Measurements from ENCODE around the gene SFMBT1. TPM values are rescaled to one million over a fixed set of nuclear protein-coding genes. Genes with fewer than 3 reads are reported as not detected.

The SFMBT1 gene
- total RNA-seq, 6 experiments from 2014 or later, result 9.2 to 14.0 (median 10.7) TPM

DNA sequence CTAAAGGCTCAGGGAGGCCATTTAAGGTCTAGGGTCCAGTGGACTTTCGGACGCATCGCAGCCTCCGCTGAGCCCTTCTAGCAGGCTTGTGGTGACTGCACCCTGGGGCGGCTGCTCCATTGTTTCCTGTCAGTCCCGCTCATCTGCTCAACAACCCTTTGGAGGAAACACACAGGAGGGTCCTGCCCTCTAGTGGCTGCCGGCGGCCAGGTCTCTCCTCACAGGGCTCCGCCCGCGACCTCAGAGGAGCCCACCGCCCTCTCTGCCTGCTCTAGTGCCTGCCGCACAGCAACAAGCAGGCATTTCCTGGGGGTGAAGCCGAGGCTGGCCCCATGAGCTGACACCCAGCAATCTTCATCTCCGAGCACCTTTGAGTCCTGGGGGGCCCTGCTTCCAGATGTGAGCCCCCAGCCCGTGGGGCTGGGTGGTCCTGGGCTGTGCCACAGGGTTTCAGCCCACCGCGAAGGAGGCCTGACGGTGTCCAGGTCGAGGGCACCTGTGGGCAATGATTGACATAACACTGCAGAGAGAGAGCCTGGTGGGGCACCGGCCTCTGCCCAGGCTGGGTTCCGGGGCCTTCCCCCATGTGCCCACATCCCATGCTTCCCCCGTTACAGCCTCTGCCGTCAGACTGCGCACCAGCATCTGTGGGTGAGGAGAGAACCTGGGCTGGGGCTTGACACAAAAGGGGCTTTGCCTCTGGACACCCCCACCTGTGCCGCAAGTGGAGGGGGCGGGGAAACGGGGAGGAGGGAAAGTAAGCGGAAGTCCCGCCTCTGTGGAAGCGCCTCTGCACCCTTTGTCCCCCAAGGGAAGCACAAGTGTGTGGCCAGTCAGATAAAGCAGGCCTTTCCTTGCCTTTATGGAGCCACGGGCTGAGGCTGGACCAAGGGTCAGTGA lies 27.0 kb upstream of the SFMBT1 start:
- H3K4me3 ChIP-seq, result peak overlapping the region; percentile 57 to 89 (median 82)
- peak overlapping the region in 2 of 3 donors; percentile 44 to 55 for H3K27ac ChIP-seq
- ATAC-seq, result peak; percentile 92 to 93 (median 92)
- intact Hi-C loops (cut with DNase I), result loop anchor here (10.0 kb wide), 2 partner anchors 208 to 218 kb away; no protein-coding TSS in a partner anchor
- H3K9me3 ChIP-seq, result no peaks in the 10 kb centered on the region
- peak; percentile 86 to 88 (median 87) for DNase-seq
- no peaks in the 10 kb centered on the region for H3K27me3 ChIP-seq
- H3K36me3 ChIP-seq, result no peaks in the 10 kb centered on the region
- peaks cover 0 to 11% (median 0%) of the 10 kb centered on the region in 4 donors for H3K4me1 ChIP-seq
- WGBS (ENCODE audit: insufficient coverage, low coverage, low lambda C conversion rate, missing lambda C conversion rate), result 0% methylated on average over 4 of the region's 32 CpGs
- TF ChIP-seq, protein P1, sequence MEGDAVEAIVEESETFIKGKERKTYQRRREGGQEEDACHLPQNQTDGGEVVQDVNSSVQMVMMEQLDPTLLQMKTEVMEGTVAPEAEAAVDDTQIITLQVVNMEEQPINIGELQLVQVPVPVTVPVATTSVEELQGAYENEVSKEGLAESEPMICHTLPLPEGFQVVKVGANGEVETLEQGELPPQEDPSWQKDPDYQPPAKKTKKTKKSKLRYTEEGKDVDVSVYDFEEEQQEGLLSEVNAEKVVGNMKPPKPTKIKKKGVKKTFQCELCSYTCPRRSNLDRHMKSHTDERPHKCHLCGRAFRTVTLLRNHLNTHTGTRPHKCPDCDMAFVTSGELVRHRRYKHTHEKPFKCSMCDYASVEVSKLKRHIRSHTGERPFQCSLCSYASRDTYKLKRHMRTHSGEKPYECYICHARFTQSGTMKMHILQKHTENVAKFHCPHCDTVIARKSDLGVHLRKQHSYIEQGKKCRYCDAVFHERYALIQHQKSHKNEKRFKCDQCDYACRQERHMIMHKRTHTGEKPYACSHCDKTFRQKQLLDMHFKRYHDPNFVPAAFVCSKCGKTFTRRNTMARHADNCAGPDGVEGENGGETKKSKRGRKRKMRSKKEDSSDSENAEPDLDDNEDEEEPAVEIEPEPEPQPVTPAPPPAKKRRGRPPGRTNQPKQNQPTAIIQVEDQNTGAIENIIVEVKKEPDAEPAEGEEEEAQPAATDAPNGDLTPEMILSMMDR (IDR thresholded peaks at IDR 0.05), result peak; percentile 92 to 97 (median 94)
- TF ChIP-seq POLR2A (IDR thresholded peaks at IDR 0.05), result peak; percentile 22

DNA sequence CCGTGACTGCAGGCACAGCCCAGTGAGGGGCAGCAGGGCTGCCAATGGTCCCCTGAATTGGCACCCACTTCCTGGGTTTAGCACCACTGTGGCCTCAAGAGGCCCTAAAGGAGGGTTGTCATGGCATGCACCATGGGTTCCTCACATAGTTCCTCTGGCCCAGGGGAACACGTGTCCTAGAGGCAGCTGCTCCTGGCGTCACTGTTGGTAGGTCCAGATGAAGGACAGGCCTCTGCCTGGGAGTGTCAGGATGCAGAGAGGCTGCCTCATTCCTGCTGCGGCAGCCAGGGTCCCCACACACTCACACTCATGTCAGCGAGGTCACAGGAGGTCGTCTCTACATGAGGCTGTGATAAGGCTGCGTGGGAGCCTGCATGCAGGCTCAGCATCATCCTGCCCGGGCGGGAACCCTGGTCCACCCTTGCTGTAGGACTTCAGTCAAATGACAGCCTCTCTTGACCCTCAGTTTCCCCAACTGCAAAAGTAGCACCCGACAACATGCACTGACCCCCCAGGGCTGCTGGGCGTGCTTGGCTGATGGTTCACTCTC lies 26.1 kb upstream of the SFMBT1 start:
- intact Hi-C loops (cut with DNase I), result loop anchor here (10.0 kb wide), 2 partner anchors 207 to 217 kb away; no protein-coding TSS in a partner anchor
- H3K9me3 ChIP-seq, result no peaks in the 10 kb centered on the region
- ATAC-seq (no peak), DNase-seq (peak in 2 of 3 donors; percentile 37)
- no peaks in the 10 kb centered on the region for H3K27me3 ChIP-seq
- 47% methylated on average over 2 of the region's 11 CpGs for WGBS (ENCODE audit: insufficient coverage, low coverage, low lambda C conversion rate, missing lambda C conversion rate)
- TF ChIP-seq, protein P1 (IDR thresholded peaks at IDR 0.05), result no peak
- TF ChIP-seq POLR2A (IDR thresholded peaks at IDR 0.05), result no peak
- peak overlapping the region in 1 of 3 donors; percentile 89 for H3K4me3 ChIP-seq
- no peaks in the 10 kb centered on the region for H3K36me3 ChIP-seq
- H3K27ac ChIP-seq, result no peak overlapping the region
- peaks cover 0 to 11% (median 0%) of the 10 kb centered on the region in 4 donors for H3K4me1 ChIP-seq

- TF ChIP-seq POLR2A (IDR thresholded peaks at IDR 0.05), result no peak
- TF ChIP-seq, protein P1 (IDR thresholded peaks at IDR 0.05), result no peak
- Histone ChIP-seq H3K27ac (no peak overlapping the region), H3K4me3 (no peak overlapping the region), H3K27me3 (no peaks in the 10 kb centered on the region), H3K36me3 (no peaks in the 10 kb centered on the region), H3K9me3 (no peaks in the 10 kb centered on the region), H3K4me1 (peaks cover 0 to 11% (median 0%) of the 10 kb centered on the region in 4 donors)
- ATAC-seq, result no peak
- WGBS (ENCODE audit: insufficient coverage, low coverage, low lambda C conversion rate, missing lambda C conversion rate), result 100% methylated on average over 1 of the region's 4 CpGs
- DNase-seq, result peak in 1 of 3 donors; percentile 27
- intact Hi-C loops (cut with DNase I), result loop anchor here (10.0 kb wide), 2 partner anchors 205 to 215 kb away; no protein-coding TSS in a partner anchor
Measured at GRCh38 chr3:53069422-53070068, 23.7 kb upstream of the SFMBT1 start.

DNA sequence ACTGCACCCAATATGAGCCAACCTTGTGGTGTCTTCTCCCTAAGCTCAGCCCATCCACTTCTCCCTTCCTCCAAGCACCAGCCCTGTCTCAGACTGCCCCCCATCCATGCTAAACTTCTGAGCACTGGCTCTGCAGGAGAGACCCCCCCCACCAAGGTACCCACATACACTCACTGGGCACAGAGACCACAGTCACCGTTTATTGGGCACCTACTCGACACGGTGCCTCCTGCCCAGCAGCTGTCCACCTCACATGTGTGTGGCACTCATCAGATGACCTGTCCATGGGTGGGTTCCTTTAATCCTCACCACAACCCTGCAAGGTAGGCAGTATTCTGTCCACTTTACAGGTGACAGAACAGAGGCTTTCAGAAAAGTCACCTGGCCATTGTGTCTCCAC lies 22.3 kb upstream of the SFMBT1 start:
- DNase-seq (no peak), ATAC-seq (no peak)
- Histone ChIP-seq H3K9me3 (no peaks in the 10 kb centered on the region), H3K27ac (no peak overlapping the region), H3K36me3 (no peaks in the 10 kb centered on the region), H3K4me1 (peaks cover 0 to 5% (median 0%) of the 10 kb centered on the region in 4 donors), H3K27me3 (no peaks in the 10 kb centered on the region), H3K4me3 (no peak overlapping the region)
- intact Hi-C loops (cut with DNase I), result no loop called here
- TF ChIP-seq POLR2A (IDR thresholded peaks at IDR 0.05), result no peak
- TF ChIP-seq, protein P1 (IDR thresholded peaks at IDR 0.05), result no peak
- WGBS (ENCODE audit: insufficient coverage, low coverage, low lambda C conversion rate, missing lambda C conversion rate), result 82% methylated on average over 2 of the region's 3 CpGs

Measured in right lobe of liver (tissue), 6 donors.